HG03103 (cell line): ENCODE results near the gene PLOD1.
"Not testable (repeated sequence)": the region's sequence is repeated elsewhere in the genome, so short reads cannot be mapped to it uniquely, and the experiment has no call there.

ENCODE experiments used
- ATAC-seq: cut with Tn5 transposase; IDR thresholded peaks from one replicate; pipeline ENCODE4 v1.9.1; 2021; ENCODE audit warnings: low read depth; ENCODE audit not compliant: unreplicated experiment

Gene PLOD1

GRCh38 chr1:11912000-11912399, 22.5 kb upstream of the PLOD1 start:
- ATAC-seq: no peak

- ATAC-seq: not testable (repeated sequence)
Observed at GRCh38 chr1:11912482-11913216, 21.9 kb upstream of the PLOD1 start.

- ATAC-seq: no peak
Observed at GRCh38 chr1:11913291-11913690, 21.2 kb upstream of the PLOD1 start.

GRCh38 chr1:11914024-11914423, 20.5 kb upstream of the PLOD1 start:
- ATAC-seq: no peak

- no peak for ATAC-seq
Observed at GRCh38 chr1:11918799-11919519, 15.6 kb upstream of the PLOD1 start.

- no peak for ATAC-seq
Observed at GRCh38 chr1:11919621-11920020, 14.9 kb upstream of the PLOD1 start.

GRCh38 chr1:11920239-11920903, 14.1 kb upstream of the PLOD1 start:
- no peak for ATAC-seq

GRCh38 chr1:11921022-11921421, 13.5 kb upstream of the PLOD1 start:
- no peak for ATAC-seq

- ATAC-seq: no peak
Observed at GRCh38 chr1:11923069-11923826, 11.3 kb upstream of the PLOD1 start.

- ATAC-seq: no peak
Observed at GRCh38 chr1:11923827-11924113, 10.7 kb upstream of the PLOD1 start.

- no peak for ATAC-seq
Observed at GRCh38 chr1:11924334-11925195, 10.0 kb upstream of the PLOD1 start.

- ATAC-seq: not testable (repeated sequence)
Observed at GRCh38 chr1:11925196-11925937, 9.2 kb upstream of the PLOD1 start.

- no peak for ATAC-seq
Observed at GRCh38 chr1:11925938-11926292, 8.6 kb upstream of the PLOD1 start.

GRCh38 chr1:11927866-11928592, 6.5 kb upstream of the PLOD1 start:
- ATAC-seq: no peak

GRCh38 chr1:11929849-11930248, 4.7 kb upstream of the PLOD1 start:
- no peak for ATAC-seq

GRCh38 chr1:11930571-11931445, 3.7 kb upstream of the PLOD1 start:
- ATAC-seq: no peak

GRCh38 chr1:11931845-11932244, 2.7 kb upstream of the PLOD1 start:
- ATAC-seq: no peak

- ATAC-seq: no peak
Observed at GRCh38 chr1:11935057-11935412, 518 bp downstream of the PLOD1 start.
